Middle frontal gyrus (tissue), 1 donor: ENCODE results near the gene SIK1.
"Not testable (repeated sequence)": the region's sequence is repeated elsewhere in the genome, so short reads cannot be mapped to it uniquely, and the experiment has no call there.

Experiments used
- DNase-seq: peaks from one replicate; pipeline ENCODE4 v3.0.0-alpha.2; 2015; ENCODE audit warnings: low spot score; ENCODE audit errors: extremely low spot score

SIK1 gene

DNA sequence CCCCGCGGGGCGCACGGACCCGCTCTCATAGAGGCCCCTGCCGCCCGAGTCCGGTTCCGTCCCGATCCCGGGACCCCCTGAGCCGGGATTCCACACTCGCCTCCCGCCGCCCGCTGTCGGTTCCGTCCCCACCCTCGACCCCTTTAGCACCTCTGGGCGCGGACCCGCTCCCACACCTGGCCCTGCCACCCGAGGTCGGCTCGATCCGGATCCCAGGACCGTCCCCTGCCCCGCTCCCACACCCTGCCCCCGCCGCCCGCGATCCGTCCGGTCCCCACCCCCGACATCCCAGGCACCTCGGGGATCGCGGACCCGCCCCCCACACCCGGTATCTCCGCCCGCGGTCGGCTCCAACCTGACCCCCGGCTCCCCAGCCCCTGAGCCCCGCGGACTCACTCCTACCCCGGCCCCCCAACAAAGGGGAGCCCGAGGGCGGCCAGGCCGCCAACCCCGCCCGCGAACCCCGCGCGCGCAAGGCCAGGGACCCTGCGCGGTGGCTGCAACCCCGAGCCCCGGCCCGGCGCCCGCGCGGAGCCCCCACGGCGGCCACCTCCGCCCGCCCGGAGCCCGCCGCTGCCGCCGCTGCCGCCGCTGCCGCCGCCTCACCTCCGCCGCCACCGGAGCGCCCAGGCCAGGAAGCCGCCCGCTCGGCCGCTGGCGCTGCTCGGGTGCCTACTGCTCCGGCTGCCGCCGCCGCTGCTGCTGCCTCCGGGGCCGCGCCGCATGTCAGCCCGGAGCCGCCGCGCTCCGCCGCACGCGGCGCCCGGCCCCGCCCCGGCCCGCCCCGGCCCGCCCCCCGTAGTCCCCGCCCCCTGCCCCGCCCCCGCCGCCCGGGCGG is at the start of gene SIK1:
Gene SIK1 (minus strand): TSS at position 728 of the 838 bp plus-strand sequence. CDS start 953 bp downstream, outside the sequence.
- not testable (repeated sequence) for DNase-seq

- not testable (repeated sequence) for DNase-seq
These were observed 44.8 kb upstream of the SIK1 start for GRCh38 chr21:43471597-43472242.

DNA sequence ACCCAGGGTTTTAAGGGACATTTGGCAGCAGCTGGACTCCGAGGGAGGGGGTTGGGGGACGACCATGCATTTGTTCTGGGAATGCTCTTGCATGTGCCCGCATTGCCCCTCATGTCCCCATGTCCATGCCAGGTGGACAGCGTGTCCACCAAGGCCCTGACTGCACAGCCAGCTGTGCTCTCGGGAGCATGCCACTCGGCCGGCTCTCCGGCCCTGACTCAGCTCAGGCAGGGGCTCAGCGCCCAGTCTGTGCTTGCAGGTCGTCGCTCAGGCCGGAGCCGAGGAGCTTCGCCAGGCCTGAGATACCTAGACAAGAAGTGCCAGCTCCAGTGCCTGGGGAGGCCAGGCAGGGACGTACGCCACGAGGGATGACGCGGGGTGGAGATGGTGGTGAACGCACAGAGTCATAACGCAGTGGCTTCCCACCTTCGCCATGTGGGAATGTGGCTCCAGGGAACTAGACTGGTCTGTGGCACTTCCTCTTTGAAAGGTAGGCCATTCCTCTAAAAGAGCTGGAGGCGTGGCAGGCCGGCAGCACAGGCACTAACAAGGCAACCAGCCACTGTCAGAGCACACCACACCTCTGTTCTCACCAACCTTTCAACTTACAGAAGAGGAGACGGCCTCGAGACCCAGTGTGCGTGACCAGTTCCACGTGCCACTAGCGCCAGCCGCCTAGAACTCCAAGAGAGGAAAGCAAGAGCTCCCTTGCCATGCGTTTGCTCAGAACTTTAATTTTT is 43.0 kb upstream of the SIK1 start:
- not testable (repeated sequence) for DNase-seq

DNA sequence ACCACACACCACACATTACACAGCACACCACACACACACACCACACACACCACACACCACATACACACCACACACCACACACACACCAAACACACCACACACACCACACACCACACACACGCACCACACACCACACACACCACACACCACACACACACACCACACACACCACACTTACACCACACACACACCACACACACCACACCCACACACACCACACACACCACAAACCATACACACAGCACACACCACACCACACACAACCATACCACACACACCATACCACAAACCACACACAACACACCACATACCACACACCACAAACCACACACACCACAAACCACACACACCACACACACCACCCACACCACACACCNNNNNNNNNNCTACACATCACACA is 40.9 kb upstream of the SIK1 start:
- DNase-seq: no peak

DNA sequence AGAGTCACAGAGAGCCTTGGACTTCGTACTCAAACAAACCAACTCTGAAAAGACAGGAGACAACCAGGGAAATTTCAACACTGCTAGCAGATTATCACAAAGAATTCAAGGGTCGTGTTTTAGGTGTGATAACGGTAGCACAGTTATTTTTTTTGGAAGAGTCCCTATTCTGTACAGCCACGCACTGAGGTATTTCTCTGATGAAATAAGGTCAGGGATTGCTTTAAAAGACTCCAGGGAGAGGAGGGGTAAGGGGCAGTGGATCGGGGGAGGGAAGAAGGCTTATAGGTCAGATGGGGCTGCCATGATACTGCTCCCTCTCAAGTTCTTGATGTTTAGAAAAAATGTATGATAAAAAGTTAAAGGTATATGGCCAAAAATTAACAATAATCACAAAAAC is 38.2 kb upstream of the SIK1 start:
- not testable (repeated sequence) for DNase-seq

DNA sequence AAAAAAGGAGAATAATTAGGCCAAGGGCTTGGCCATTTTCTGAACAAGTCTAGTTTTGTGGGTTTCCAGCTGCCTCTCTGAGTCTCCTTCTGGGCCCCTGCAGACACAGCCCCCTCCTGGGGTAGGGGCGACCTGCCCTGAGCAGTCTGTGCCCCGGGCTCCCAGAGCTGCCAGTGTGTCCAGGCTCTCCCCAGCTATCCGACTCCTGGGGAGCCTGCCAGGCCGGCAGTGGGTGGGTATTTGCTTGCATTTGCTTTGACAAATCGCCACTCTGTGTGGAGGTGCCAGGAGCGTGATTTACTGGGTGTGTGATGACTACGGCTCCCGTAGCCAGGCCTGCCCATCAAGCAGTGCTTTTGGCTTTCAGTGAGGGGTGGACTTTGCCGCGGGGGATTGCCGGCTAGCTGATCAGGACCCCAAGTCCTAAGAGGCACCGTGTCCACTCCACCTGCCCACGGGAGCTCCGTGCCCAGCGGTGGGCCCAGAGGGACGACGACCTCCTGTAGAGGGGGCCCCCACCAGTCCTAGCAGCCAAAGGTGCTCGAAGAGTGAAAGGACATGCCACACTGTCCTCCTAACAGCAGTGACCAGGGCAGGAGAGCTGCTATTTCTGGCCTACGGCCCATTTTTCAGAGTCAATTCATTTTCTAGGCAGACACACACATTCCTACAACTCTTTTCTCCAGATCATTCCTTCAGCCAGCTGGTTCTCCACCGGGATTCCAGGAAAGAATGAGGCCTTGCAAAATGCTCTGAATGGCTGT is 36.7 kb upstream of the SIK1 start:
- DNase-seq: not testable (repeated sequence)

GRCh38 chr21:43462932-43463331 is 36.0 kb upstream of the SIK1 start:
- DNase-seq: not testable (repeated sequence)

DNA sequence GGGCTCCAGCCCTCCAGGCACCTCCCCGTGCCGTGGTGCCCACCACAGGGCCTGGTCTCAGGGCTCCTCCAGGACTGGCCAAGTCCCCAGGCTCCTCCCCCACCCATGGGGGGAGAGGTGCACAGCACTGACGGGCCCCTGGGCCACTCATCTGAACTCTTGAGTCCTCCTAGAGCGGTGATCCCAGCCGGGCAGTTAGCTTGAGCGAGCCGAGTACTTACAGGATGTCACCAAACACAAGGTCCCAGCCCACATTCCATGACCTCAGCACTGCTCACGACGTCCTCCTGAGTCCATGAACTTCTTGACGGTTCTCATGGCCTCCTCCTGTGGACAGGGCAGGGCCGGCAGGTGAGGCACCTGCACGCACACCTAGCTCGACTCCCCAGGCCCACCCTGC is 33.5 kb upstream of the SIK1 start:
- not testable (repeated sequence) for DNase-seq

- not testable (repeated sequence) for DNase-seq
These were observed 32.1 kb upstream of the SIK1 start for GRCh38 chr21:43458995-43459394.

- DNase-seq: not testable (repeated sequence)
These were observed 29.8 kb upstream of the SIK1 start for GRCh38 chr21:43456616-43457314.

DNA sequence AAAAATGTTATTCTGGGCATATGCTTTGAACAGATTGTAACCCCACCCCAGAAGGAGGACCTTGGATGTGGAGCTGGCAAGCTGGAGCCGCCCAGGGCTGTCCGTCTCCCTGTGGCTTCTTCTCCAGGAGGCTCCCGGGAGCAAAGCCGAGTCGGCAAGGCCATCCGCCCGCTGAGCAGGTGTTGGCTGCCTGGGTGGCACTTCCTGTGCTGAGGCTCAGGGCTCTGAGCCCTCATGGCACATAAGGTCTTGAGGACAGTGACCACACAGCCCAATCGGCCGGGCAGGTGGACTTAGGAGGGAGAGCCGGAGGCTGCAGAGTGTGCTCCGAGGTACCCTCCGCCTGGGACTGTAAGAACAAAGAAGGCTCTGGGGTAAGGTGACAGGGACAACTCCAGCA is 28.8 kb upstream of the SIK1 start:
- not testable (repeated sequence) for DNase-seq

DNA sequence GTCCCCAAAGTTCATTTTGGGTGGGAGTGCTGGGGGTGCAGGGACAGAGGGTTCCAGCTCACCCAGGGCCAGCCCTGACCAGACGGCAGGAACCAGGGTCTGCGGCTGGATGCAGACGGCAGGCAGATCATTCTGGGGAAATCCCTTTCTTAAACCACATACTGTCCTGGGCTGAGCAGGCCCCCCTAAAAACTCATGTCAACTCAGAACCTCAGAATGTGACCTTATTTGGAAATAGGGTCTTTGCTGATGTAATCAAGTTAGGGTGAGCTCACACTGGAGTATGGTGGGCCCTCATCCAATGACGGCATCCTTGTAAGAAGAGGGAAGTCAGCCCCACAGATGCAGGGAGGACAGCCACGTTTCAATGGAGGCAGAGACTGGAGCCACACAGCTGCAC is 27.2 kb upstream of the SIK1 start:
- not testable (repeated sequence) for DNase-seq

DNA sequence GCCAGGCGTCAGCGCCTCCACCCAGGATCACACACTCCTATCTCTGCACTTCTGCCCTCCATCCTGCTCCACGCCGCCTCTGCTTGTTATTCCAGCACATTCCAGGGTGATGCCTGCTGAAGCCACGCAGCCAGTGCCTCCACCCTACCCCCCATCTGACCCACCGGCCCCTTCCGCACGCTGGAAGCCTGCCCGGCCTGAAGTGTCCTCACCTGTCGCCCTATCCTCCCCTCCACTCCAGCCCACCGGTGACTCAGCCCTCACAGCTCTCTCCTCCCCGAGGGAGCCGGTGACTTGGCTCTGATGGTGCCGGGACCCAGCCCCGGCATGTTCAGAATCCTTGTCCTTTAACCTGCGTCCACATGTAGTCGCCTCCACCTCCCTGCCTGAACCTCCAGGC is 24.9 kb upstream of the SIK1 start:
- DNase-seq: not testable (repeated sequence)

DNA sequence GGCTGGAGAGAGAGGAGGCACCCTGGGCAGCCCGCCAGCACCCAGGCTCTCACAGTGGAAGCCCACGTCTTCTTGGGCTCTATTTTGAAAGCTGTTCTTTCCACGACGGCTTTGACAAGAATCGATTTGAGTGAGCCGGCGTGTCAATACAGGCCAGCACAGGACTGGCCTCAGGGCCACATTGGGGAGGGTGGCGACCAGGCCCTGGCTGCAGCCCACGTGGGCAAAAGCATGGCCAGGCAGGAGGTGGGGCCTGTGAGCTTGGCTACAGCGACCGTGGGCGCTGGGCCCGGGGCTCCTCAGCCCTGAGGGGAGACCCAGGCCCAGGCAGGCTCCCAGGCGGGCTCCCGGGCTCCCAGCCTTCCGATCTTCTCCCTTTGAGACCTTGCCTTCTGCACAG is 23.4 kb upstream of the SIK1 start:
- DNase-seq: not testable (repeated sequence)

- DNase-seq: not testable (repeated sequence)
These were observed 20.5 kb upstream of the SIK1 start for GRCh38 chr21:43447353-43447977.

- DNase-seq: not testable (repeated sequence)
These were observed 19.5 kb upstream of the SIK1 start for GRCh38 chr21:43446277-43446932.

GRCh38 chr21:43444524-43444923 is 17.6 kb upstream of the SIK1 start:
- not testable (repeated sequence) for DNase-seq

DNA sequence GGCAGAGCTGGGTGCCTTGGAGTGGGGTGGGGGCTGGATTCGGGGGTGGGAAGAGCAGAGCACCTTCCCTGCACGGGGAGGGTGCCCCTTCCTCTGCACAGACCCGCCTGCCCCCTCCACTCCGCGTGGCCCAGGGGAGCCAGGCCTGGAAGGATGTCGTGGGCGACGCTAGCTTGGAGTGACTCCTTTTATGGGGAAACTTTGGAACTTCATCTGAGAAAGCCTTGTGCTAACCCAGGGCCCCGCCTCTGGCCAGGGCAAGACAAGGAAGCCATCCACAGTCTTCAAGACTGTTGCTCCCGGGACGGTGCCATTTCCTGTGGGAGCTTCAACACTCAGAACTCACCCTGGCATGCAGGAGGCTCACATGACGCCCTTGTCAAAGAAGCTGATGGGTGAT is 15.6 kb upstream of the SIK1 start:
- not testable (repeated sequence) for DNase-seq
